ENCODE results near the gene GABBR2.

- TF ChIP-seq CTCF (IDR thresholded peaks at IDR 0.05) = no peak
- TF ChIP-seq SIN3A (IDR thresholded peaks at IDR 0.05; ENCODE audit: borderline replicate concordance, insufficient read depth, low read depth, low read length) = no peak
- TF ChIP-seq REST (IDR thresholded peaks at IDR 0.05; ENCODE audit: insufficient read depth in 1 of 2, low read depth in 2 of 2, low read length in 1 of 2) = no peak
- no peak for TF ChIP-seq TCF7L2 (IDR thresholded peaks at IDR 0.05; ENCODE audit: low read depth, low read length)
- no peak for TF ChIP-seq POLR2AphosphoS5 (IDR thresholded peaks at IDR 0.05; ENCODE audit: low read depth, low read length)
Observed at GRCh38 chr9:98644011-98644410, 64.7 kb downstream of the GABBR2 start.
